Liver (tissue), 3 donors: Measurements from ENCODE around the gene MFNG.

Source experiments
- CTCF ChIP-seq: fragments of 150-350 bp; IDR thresholded peaks from 2 replicates; pipeline ENCODE4 v1.5.1; 2017; ENCODE audit warnings: improper control_type of control experiment, low read depth, low read length; ENCODE audit not compliant: missing input control
- EGR1 ChIP-seq, 2 donors: IDR thresholded peaks; 2 replicates each; pipeline ENCODE4 v1.6.1; 2016 to 2018; ENCODE audit warnings: antibody characterized with exemption in 2 of 2, low read depth in 2 of 2
- RAD21 ChIP-seq, 2 donors: IDR thresholded peaks; 2 replicates each; pipeline ENCODE4 v1.6.1; 2016; ENCODE audit warnings: antibody characterized with exemption in 2 of 2, mild to moderate bottlenecking in 2 of 2
- REST ChIP-seq: IDR thresholded peaks from 2 replicates; pipeline ENCODE4 v1.6.1; 2016; ENCODE audit warnings: antibody characterized with exemption, mild to moderate bottlenecking
- SP1 ChIP-seq: IDR thresholded peaks from 2 replicates; pipeline ENCODE4 v1.6.1; 2018; ENCODE audit warnings: antibody characterized with exemption, mild to moderate bottlenecking
- YY1 ChIP-seq: IDR thresholded peaks from 2 replicates; pipeline ENCODE4 v1.6.1; 2016; ENCODE audit warnings: antibody characterized with exemption, mild to moderate bottlenecking
- ZBTB33 ChIP-seq: IDR thresholded peaks from 2 replicates; pipeline ENCODE4 v1.6.1; 2016; ENCODE audit warnings: antibody characterized with exemption
- TF ChIP-seq, protein P1 (sequence below): IDR thresholded peaks from 2 replicates; pipeline ENCODE4 v1.6.1; 2016; ENCODE audit warnings: antibody characterized with exemption
- donor health status: healthy.
- donor health status: healthy.

DNA sequence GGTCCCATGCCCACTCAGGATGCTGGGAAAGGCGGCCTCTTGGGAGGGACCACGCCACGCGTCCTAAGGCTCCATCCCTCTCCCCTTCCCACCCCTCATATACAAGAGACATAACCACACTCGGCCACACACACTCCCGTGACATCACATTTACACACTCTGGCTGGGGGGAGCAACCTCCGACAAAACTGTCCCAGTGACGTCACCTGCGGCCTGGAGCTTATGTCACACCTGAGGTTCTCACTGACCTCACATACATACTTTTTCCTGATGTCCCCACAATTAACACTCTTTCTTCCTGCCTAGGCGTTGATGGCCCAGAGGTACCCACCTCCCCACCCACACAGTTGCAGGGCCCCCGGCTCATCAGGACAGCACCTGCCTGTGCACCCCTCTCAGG, 60.8 kb downstream of the MFNG start:
- TF ChIP-seq CTCF (no peak), EGR1 (IDR thresholded peaks at IDR 0.05; ENCODE audit: low read depth in 2 of 2) (no peak), YY1 (no peak), RAD21 (IDR thresholded peaks at IDR 0.05) (no peak), SP1 (no peak), ZBTB33 (no peak), REST (no peak)
- TF ChIP-seq, protein P1, sequence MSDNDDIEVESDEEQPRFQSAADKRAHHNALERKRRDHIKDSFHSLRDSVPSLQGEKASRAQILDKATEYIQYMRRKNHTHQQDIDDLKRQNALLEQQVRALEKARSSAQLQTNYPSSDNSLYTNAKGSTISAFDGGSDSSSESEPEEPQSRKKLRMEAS, result no peak
